ENCODE data around the gene THNSL1. TPM values are rescaled to one million over a fixed set of nuclear protein-coding genes. Genes with fewer than 3 reads are reported as not detected.

The THNSL1 gene
- polyA plus RNA-seq, 1 of the 3 experiments (the other 2 are of a cell fraction): 1.3 TPM

DNA sequence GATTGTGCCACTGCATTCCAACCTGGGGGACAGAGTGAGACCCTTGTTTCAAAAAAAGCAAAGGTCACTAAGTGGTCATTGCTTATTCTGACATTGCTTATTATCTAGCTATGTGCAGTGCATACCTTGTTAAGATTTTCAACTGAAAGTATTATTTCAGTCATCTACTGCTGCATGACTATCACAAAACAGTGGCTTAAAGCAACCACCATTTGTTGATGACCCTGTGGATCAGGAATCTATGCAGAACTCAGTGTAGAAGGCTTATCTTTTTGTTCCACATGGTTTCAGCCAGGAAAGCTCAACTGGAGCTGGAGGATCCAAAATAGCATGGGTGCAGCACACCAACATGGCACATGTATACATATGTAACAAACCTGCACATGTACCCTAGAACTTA, 23.1 kb downstream of the THNSL1 start:
- H3K4me2 ChIP-seq: no peak overlapping the region
- no peak overlapping the region for H3K4me3 ChIP-seq (ENCODE audit: low read depth in 2 of 2, low read length in 1 of 2)
- no peaks in the 10 kb centered on the region for H3K9me2 ChIP-seq
- H2AFZ ChIP-seq (ENCODE audit: low read depth): no peak overlapping the region
- no peaks in the 10 kb centered on the region for H3K27me3 ChIP-seq (ENCODE audit: insufficient read depth)
- DNase-seq: no peak
- no peaks in the 10 kb centered on the region for H3K79me2 ChIP-seq (ENCODE audit: insufficient read depth)
- no peaks in the 10 kb centered on the region for H3K36me3 ChIP-seq (replicated peaks in 1 of 2; ENCODE audit: control insufficient read depth in 1 of 2, insufficient read depth in 2 of 2, low read length in 1 of 2)
- H3K9ac ChIP-seq: no peak overlapping the region
- POLR2A ChIA-PET: no interaction called here
- H3K9me3 ChIP-seq: no peaks in the 10 kb centered on the region
- H3K27ac ChIP-seq (ENCODE audit: low read depth in 2 of 2, low read length in 1 of 2): no peak overlapping the region
- H4K20me1 ChIP-seq (ENCODE audit: insufficient read depth): no peaks in the 10 kb centered on the region
- TF ChIP-seq, protein P1, sequence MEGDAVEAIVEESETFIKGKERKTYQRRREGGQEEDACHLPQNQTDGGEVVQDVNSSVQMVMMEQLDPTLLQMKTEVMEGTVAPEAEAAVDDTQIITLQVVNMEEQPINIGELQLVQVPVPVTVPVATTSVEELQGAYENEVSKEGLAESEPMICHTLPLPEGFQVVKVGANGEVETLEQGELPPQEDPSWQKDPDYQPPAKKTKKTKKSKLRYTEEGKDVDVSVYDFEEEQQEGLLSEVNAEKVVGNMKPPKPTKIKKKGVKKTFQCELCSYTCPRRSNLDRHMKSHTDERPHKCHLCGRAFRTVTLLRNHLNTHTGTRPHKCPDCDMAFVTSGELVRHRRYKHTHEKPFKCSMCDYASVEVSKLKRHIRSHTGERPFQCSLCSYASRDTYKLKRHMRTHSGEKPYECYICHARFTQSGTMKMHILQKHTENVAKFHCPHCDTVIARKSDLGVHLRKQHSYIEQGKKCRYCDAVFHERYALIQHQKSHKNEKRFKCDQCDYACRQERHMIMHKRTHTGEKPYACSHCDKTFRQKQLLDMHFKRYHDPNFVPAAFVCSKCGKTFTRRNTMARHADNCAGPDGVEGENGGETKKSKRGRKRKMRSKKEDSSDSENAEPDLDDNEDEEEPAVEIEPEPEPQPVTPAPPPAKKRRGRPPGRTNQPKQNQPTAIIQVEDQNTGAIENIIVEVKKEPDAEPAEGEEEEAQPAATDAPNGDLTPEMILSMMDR (IDR thresholded peaks at IDR 0.05): no peak
- TF ChIP-seq FOXM1 (IDR thresholded peaks at IDR 0.05; ENCODE audit: low read depth) (no peak), POLR2AphosphoS5 (IDR thresholded peaks at IDR 0.05; ENCODE audit: low read depth, low read length) (no peak), NFIC (IDR thresholded peaks at IDR 0.05; ENCODE audit: borderline replicate concordance) (no peak), USF2 (IDR thresholded peaks at IDR 0.05; ENCODE audit: borderline replicate concordance, low read depth, low read length) (no peak), RCOR1 (IDR thresholded peaks at IDR 0.05; ENCODE audit: low read length) (no peak), GABPA (IDR thresholded peaks at IDR 0.05; ENCODE audit: low read depth) (no peak), ZBTB33 (IDR thresholded peaks at IDR 0.05; ENCODE audit: borderline replicate concordance, low read depth) (no peak), ELF1 (IDR thresholded peaks at IDR 0.05) (no peak), CHD2 (IDR thresholded peaks at IDR 0.05; ENCODE audit: low read length, partially characterized antibody) (no peak), MXI1 (IDR thresholded peaks at IDR 0.05; ENCODE audit: low read depth, low read length) (no peak), TEAD4 (IDR thresholded peaks at IDR 0.05; ENCODE audit: borderline replicate concordance, insufficient read depth) (no peak), EZH2phosphoT487 (IDR thresholded peaks at IDR 0.05; ENCODE audit: borderline replicate concordance, low read depth) (no peak), RXRA (IDR thresholded peaks at IDR 0.05; ENCODE audit: borderline replicate concordance, low read depth) (no peak), SIN3A (IDR thresholded peaks at IDR 0.05; ENCODE audit: borderline replicate concordance, low read depth, low read length) (no peak), IRF3 (IDR thresholded peaks at IDR 0.05; ENCODE audit: low read depth, low read length) (no peak), EP300 (IDR thresholded peaks at IDR 0.05; ENCODE audit: borderline replicate concordance in 1 of 2, low read depth in 1 of 2, low read length in 1 of 2) (no peak)
- TF ChIP-seq, protein P2, sequence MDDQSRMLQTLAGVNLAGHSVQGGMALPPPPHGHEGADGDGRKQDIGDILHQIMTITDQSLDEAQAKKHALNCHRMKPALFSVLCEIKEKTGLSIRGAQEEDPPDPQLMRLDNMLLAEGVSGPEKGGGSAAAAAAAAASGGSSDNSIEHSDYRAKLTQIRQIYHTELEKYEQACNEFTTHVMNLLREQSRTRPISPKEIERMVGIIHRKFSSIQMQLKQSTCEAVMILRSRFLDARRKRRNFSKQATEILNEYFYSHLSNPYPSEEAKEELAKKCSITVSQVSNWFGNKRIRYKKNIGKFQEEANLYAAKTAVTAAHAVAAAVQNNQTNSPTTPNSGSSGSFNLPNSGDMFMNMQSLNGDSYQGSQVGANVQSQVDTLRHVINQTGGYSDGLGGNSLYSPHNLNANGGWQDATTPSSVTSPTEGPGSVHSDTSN (IDR thresholded peaks at IDR 0.05): no peak
- TF ChIP-seq, protein P3, sequence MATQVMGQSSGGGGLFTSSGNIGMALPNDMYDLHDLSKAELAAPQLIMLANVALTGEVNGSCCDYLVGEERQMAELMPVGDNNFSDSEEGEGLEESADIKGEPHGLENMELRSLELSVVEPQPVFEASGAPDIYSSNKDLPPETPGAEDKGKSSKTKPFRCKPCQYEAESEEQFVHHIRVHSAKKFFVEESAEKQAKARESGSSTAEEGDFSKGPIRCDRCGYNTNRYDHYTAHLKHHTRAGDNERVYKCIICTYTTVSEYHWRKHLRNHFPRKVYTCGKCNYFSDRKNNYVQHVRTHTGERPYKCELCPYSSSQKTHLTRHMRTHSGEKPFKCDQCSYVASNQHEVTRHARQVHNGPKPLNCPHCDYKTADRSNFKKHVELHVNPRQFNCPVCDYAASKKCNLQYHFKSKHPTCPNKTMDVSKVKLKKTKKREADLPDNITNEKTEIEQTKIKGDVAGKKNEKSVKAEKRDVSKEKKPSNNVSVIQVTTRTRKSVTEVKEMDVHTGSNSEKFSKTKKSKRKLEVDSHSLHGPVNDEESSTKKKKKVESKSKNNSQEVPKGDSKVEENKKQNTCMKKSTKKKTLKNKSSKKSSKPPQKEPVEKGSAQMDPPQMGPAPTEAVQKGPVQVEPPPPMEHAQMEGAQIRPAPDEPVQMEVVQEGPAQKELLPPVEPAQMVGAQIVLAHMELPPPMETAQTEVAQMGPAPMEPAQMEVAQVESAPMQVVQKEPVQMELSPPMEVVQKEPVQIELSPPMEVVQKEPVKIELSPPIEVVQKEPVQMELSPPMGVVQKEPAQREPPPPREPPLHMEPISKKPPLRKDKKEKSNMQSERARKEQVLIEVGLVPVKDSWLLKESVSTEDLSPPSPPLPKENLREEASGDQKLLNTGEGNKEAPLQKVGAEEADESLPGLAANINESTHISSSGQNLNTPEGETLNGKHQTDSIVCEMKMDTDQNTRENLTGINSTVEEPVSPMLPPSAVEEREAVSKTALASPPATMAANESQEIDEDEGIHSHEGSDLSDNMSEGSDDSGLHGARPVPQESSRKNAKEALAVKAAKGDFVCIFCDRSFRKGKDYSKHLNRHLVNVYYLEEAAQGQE (IDR thresholded peaks at IDR 0.05; ENCODE audit: low read depth, low read length): no peak
- CTCF ChIA-PET: interaction anchor here (3.3 kb wide), 1 partner anchor 42 kb away, joined by 10 read pairs; no protein-coding TSS in a partner anchor
- no peaks in the 10 kb centered on the region for H3F3A ChIP-seq (replicated peaks; ENCODE audit: insufficient read depth)
- H3K4me1 ChIP-seq (ENCODE audit: control insufficient read depth in 1 of 2, insufficient read depth in 2 of 2, low read depth in 1 of 2, low read length in 1 of 2): no peaks in the 10 kb centered on the region

Data from SK-N-SH (cell line).